HEK293T (cell line): Measurements from ENCODE around the gene MYH8.

Source experiments
- CTCF ChIA-PET: fragments of 350-600 bp; formaldehyde crosslinking; extraction: SDS; loops from one replicate; lab custom pipeline; 2021; ENCODE audit warnings: antibody characterized with exemption, inconsistent platforms; lab: Yijun Ruan, JAX
- POLR2A ChIA-PET: fragments of 350-600 bp; formaldehyde crosslinking; extraction: SDS; loops from one replicate; lab custom pipeline; 2020; ENCODE audit warnings: antibody characterized with exemption, inconsistent platforms; lab: Yijun Ruan, JAX
- DNase-seq: peaks from one replicate; pipeline ENCODE4 v3.0.0; 2012; ENCODE audit warnings: mixed read lengths; ENCODE audit errors: extremely low spot score
- ARNT ChIP-seq: fragments of 450-650 bp; IDR thresholded peaks from 2 replicates; pipeline ENCODE4 v1.6.1; 2017; ENCODE audit warnings: mild to moderate bottlenecking
- BHLHE40 ChIP-seq: fragments of 450-650 bp; IDR thresholded peaks from 2 replicates; pipeline ENCODE4 v1.6.1; 2016; ENCODE audit warnings: mild to moderate bottlenecking, moderate library complexity, borderline replicate concordance
- CTBP1 ChIP-seq: fragments of 450-650 bp; IDR thresholded peaks from 2 replicates; pipeline ENCODE4 v1.6.1; 2016; ENCODE audit warnings: borderline replicate concordance
- ELF4 ChIP-seq: fragments of 450-650 bp; IDR thresholded peaks from 2 replicates; pipeline ENCODE4 v1.6.1; 2017; ENCODE audit warnings: antibody characterized with exemption
- FOXA1 ChIP-seq: fragments of 450-650 bp; IDR thresholded peaks from 2 replicates; pipeline ENCODE4 v1.6.1; 2016; ENCODE audit warnings: mild to moderate bottlenecking
- FOXK2 ChIP-seq: fragments of 450-650 bp; IDR thresholded peaks from 2 replicates; pipeline ENCODE4 v1.6.1; 2016; ENCODE audit warnings: mild to moderate bottlenecking
- FOXM1 ChIP-seq: fragments of 450-650 bp; IDR thresholded peaks from 2 replicates; pipeline ENCODE4 v1.6.1; 2017; ENCODE audit warnings: mild to moderate bottlenecking, borderline replicate concordance
- HDGF ChIP-seq: fragments of 450-650 bp; IDR thresholded peaks from 2 replicates; pipeline ENCODE4 v1.6.1; 2017; ENCODE audit warnings: antibody characterized with exemption, borderline replicate concordance
- L3MBTL2 ChIP-seq: fragments of 450-650 bp; conservative IDR thresholded peaks from 2 replicates; pipeline ENCODE4 v1.6.1; 2016; ENCODE audit warnings: mild to moderate bottlenecking
- LEF1 ChIP-seq: fragments of 450-650 bp; IDR thresholded peaks from 2 replicates; pipeline ENCODE4 v1.6.1; 2017; ENCODE audit warnings: mild to moderate bottlenecking, borderline replicate concordance
- NFRKB ChIP-seq: fragments of 450-650 bp; IDR thresholded peaks from 2 replicates; pipeline ENCODE4 v1.6.1; 2016; ENCODE audit warnings: mild to moderate bottlenecking, moderate library complexity
- SP1 ChIP-seq: fragments of 450-650 bp; IDR thresholded peaks from 2 replicates; pipeline ENCODE4 v1.6.1; 2017
- SUZ12 ChIP-seq: fragments of 450-650 bp; IDR thresholded peaks from 2 replicates; pipeline ENCODE4 v1.6.1; 2016; ENCODE audit warnings: mild to moderate bottlenecking
- TARDBP ChIP-seq: fragments of 450-650 bp; IDR thresholded peaks from 2 replicates; pipeline ENCODE4 v1.6.1; 2016
- ZNF384 ChIP-seq: fragments of 450-650 bp; IDR thresholded peaks from 2 replicates; pipeline ENCODE4 v1.6.1; 2016
- TF ChIP-seq, protein P1 (sequence below): fragments of 450-650 bp; IDR thresholded peaks from 2 replicates; pipeline ENCODE4 v1.6.1; 2016

The MYH8 gene

DNA sequence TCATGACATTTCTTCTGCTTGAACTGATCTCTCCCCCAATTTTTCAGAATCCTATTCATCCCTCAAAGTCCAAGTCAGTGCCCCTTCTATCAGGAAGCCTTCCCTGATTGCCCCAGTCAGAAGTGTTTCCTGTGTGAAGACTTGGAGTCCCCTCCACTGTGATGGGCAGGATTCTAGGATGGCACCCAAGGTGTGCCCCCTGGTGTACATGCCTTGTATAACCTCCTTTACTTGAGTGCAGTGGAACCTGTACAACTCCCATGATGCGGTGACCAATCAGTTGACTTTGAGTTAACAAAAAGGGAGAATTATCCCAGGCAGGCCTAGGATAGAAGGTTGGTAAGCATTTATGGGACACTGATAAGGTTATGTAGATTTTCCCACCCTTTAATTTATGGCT is 72.3 kb downstream of the MYH8 start:
- peak; percentile 19 for DNase-seq
- CTCF ChIA-PET, result no interaction called here

DNA sequence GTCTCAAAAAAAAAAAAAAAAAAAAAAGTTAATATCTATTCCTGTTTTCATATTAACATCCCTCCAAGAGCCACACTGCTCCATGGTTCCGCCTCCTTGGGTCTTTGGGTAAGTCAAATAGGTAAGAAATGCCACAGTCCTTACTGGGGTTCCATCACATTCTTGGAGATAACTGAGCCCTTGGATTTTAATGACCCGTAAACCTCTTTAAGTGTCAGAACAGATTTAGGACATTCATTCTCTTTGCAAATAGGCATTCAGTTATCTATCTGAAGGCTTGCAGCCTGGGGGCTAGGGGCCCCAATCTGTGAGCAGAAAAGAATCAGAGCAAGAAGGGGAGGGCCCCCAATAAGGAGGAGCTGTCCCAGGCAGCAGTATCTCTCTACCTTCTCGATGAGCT is 76.9 kb downstream of the MYH8 start:
- TF ChIP-seq L3MBTL2, result no peak
- no peak for TF ChIP-seq FOXK2
- TF ChIP-seq ZNF384, result no peak
- no peak for TF ChIP-seq BHLHE40
- no peak for TF ChIP-seq ARNT
- no peak for TF ChIP-seq HDGF
- TF ChIP-seq TARDBP, result no peak
- TF ChIP-seq CTBP1, result no peak
- TF ChIP-seq NFRKB, result no peak
- CTCF ChIA-PET, result no interaction called here
- POLR2A ChIA-PET, result no interaction called here
- DNase-seq, result no peak

More for the DNA sequence above, 72.3 kb downstream of the MYH8 start:
- POLR2A ChIA-PET, result no interaction called here
- TF ChIP-seq FOXK2 (no peak), BHLHE40 (no peak), SP1 (no peak), TARDBP (no peak), CTBP1 (no peak), NFRKB (no peak), FOXM1 (no peak), HDGF (no peak), SUZ12 (no peak), LEF1 (no peak), FOXA1 (no peak), ZNF384 (no peak), L3MBTL2 (no peak), ELF4 (no peak), ARNT (no peak)
- TF ChIP-seq, protein P1, sequence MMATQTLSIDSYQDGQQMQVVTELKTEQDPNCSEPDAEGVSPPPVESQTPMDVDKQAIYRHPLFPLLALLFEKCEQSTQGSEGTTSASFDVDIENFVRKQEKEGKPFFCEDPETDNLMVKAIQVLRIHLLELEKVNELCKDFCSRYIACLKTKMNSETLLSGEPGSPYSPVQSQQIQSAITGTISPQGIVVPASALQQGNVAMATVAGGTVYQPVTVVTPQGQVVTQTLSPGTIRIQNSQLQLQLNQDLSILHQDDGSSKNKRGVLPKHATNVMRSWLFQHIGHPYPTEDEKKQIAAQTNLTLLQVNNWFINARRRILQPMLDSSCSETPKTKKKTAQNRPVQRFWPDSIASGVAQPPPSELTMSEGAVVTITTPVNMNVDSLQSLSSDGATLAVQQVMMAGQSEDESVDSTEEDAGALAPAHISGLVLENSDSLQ, result no peak
